T-helper 17 cell (primary cell): ENCODE results near the gene EDEM1. TPM values are rescaled to one million over a fixed set of nuclear protein-coding genes. Genes with fewer than 3 reads are reported as not detected.
A peak's percentile ranks its signal among the peaks of the same experiment; 100 is the strongest.
"Not testable (repeated sequence)": the region's sequence is repeated elsewhere in the genome, so short reads cannot be mapped to it uniquely, and the experiment has no call there.

ENCODE experiments used
- ATAC-seq: fragments of 150-1000 bp; cut with Tn5 transposase; 2 replicates; pipeline ENCODE4 v1.10.0; 2021; ENCODE audit warnings: mild to moderate bottlenecking, moderate library complexity
- DNase-seq, 3 donors: peaks; one replicate each; pipeline versions ENCODE4 v3.0.0 to v3.0.0-alpha.2; 2020 to 2021
- H3K9me3 ChIP-seq: one replicate; pipeline ENCODE4 v1.7.0; 2013; ENCODE audit warnings: low read length, mild to moderate bottlenecking; ENCODE audit not compliant: control insufficient read depth, poor library complexity, severe bottlenecking
- H3K27ac Mint-ChIP-seq: one replicate; pipeline ENCODE4 v1.8.0; 2022; ENCODE audit warnings: mild to moderate bottlenecking, moderate library complexity, mixed read lengths
- H3K27me3 Mint-ChIP-seq: one replicate; pipeline ENCODE4 v1.8.0; 2022; ENCODE audit warnings: mixed read lengths
- H3K36me3 Mint-ChIP-seq: one replicate; pipeline ENCODE4 v1.8.0; 2022; ENCODE audit warnings: low read depth, mixed read lengths
- H3K4me1 Mint-ChIP-seq: one replicate; pipeline ENCODE4 v1.8.0; 2022; ENCODE audit warnings: mild to moderate bottlenecking, mixed read lengths
- H3K4me3 Mint-ChIP-seq: one replicate; pipeline ENCODE4 v1.8.0; 2022; ENCODE audit warnings: mild to moderate bottlenecking, moderate library complexity, mixed read lengths
- total RNA-seq, 4 donors: library from RNA in 2 of 4; stranded (reverse) in 2 of 4; gene quantifications; one replicate each; pipeline ENCODE4 v1.2.3 and lab custom pipeline; 2022 to 2026

EDEM1 gene
- total RNA-seq: 100 to 1,000 TPM; 109 to 111 TPM
- total RNA-seq (lab: John Stamatoyannopoulos, UW): 236 to 271 reads per million in 2 donors

DNA sequence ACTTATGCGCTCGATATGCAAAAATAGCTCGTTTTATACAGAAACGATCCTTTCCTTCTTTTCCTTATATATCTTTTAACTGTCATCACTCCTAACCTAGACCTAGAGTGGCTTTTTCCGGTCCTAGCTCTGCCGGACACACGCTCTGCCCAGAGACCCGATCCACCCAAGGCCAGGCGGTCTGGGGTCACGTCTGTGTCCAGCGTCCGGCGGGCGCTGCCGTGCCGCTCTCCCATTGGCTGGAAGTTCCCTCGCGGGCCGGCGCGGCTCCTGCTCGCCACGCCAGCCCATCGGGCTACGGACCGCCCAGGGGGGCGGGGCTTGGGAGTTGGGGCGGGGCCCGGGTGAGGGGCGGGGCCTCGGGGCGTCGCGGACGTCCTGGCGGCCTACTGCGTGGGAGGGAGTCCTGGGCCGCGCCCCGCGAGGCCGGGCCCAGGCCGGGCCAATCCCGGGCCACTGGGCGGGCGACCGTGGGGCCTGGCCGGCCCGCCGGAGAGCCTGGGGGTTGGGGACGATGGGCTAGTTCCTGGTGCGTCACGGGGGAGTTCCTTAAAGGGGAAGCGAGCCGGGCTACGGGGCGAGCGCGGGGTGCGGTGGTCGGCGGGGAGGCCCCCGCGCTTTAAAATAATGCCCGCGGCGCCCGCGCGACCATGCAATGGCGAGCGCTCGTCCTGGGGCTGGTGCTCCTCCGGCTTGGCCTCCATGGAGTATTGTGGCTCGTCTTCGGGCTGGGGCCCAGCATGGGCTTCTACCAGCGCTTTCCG, at the start of gene EDEM1:
Gene EDEM1 (plus strand): TSS at position 552 of the 764 bp plus-strand sequence. CDS start 99 bp downstream, at position 651.
- no peaks in the 10 kb centered on the region for H3K9me3 ChIP-seq
- no peaks in the 10 kb centered on the region for H3K27me3 Mint-ChIP-seq
- peak within 1 kb of the TSS; percentile 98 for H3K4me3 Mint-ChIP-seq
- DNase-seq: peak; percentile 92 to 95 (median 94)
- ATAC-seq: peak; percentile 91
- H3K4me1 Mint-ChIP-seq: peaks cover 34% of the 10 kb centered on the region
- peak within 1 kb of the TSS; percentile 98 for H3K27ac Mint-ChIP-seq
- H3K36me3 Mint-ChIP-seq: peaks cover 10% of the 10 kb centered on the region

GRCh38 chr3:5138214-5138981, 49.1 kb upstream of the EDEM1 start:
- Mint-ChIP-seq H3K36me3 (peaks cover under 1% of the 10 kb centered on the region), H3K27me3 (no peaks in the 10 kb centered on the region), H3K27ac (peak overlapping the region; percentile 8), H3K4me1 (peaks cover 37% of the 10 kb centered on the region), H3K4me3 (peak overlapping the region; percentile 21)
- no peak for DNase-seq
- ATAC-seq: no peak
- no peaks in the 10 kb centered on the region for H3K9me3 ChIP-seq

GRCh38 chr3:5140230-5140621, 47.3 kb upstream of the EDEM1 start:
- H3K9me3 ChIP-seq: no peaks in the 10 kb centered on the region
- Mint-ChIP-seq H3K4me3 (no peak overlapping the region), H3K27ac (no peak overlapping the region), H3K36me3 (no peaks in the 10 kb centered on the region), H3K4me1 (peaks cover 34% of the 10 kb centered on the region), H3K27me3 (no peaks in the 10 kb centered on the region)
- no peak for DNase-seq
- ATAC-seq: no peak

GRCh38 chr3:5140839-5141238, 46.7 kb upstream of the EDEM1 start:
- Mint-ChIP-seq H3K4me3 (no peak overlapping the region), H3K4me1 (peaks cover 37% of the 10 kb centered on the region), H3K27ac (no peak overlapping the region), H3K27me3 (no peaks in the 10 kb centered on the region), H3K36me3 (no peaks in the 10 kb centered on the region)
- DNase-seq: no peak
- ATAC-seq: no peak
- no peaks in the 10 kb centered on the region for H3K9me3 ChIP-seq

DNA sequence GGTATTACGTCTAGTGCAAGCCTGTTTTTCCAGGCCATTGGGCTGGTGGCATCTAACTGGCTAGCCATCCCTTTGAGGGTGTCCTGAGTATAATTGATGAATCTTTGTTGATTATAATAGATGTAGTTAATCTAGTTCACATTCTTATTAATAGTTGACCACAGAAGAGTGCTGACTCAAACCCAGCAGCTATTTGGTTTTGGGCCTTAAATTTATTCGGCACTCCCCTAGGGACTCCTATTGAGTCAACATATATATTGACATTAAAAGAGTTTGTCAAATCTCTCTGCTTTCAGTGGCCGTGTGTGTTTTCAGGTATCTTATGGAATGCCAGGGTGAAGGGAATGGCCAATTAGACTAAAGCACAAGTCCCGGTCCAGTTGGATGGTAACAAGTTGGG, 45.7 kb upstream of the EDEM1 start:
- no peak for DNase-seq
- no peaks in the 10 kb centered on the region for H3K36me3 Mint-ChIP-seq
- no peaks in the 10 kb centered on the region for H3K27me3 Mint-ChIP-seq
- no peaks in the 10 kb centered on the region for H3K9me3 ChIP-seq
- H3K27ac Mint-ChIP-seq: no peak overlapping the region
- ATAC-seq: no peak
- no peak overlapping the region for H3K4me3 Mint-ChIP-seq
- peaks cover 31% of the 10 kb centered on the region for H3K4me1 Mint-ChIP-seq

DNA sequence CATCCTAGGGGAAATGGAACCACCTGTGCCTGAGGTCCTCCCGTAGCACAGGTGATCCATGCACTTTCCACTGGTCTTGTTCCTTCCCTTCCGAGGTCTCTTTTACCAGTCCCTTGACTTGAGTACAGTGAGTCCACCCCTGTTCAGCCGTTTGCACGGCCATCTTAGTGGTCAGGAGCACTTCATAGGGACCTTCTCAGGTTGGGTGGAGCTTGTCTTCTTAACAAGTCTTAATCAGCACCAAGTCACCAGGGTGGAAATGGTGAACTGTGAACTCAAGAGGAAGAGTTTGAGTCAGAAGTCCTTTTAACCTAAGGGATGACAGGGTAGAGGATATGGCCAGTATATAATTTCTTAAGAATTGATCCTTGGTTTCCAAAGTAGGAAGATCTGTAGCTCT, 44.0 kb upstream of the EDEM1 start:
- H3K4me1 Mint-ChIP-seq: peaks cover 25% of the 10 kb centered on the region
- ATAC-seq (no peak), DNase-seq (no peak)
- no peak overlapping the region for H3K4me3 Mint-ChIP-seq
- H3K27ac Mint-ChIP-seq: no peak overlapping the region
- no peaks in the 10 kb centered on the region for H3K27me3 Mint-ChIP-seq
- H3K36me3 Mint-ChIP-seq: peaks cover 2% of the 10 kb centered on the region
- no peaks in the 10 kb centered on the region for H3K9me3 ChIP-seq

GRCh38 chr3:5144316-5144994, 43.1 kb upstream of the EDEM1 start:
- no peak overlapping the region for H3K27ac Mint-ChIP-seq
- peaks cover 2% of the 10 kb centered on the region for H3K36me3 Mint-ChIP-seq
- no peaks in the 10 kb centered on the region for H3K27me3 Mint-ChIP-seq
- H3K9me3 ChIP-seq: no peaks in the 10 kb centered on the region
- H3K4me3 Mint-ChIP-seq: no peak overlapping the region
- ATAC-seq: no peak
- no peak for DNase-seq
- H3K4me1 Mint-ChIP-seq: peaks cover 27% of the 10 kb centered on the region

DNA sequence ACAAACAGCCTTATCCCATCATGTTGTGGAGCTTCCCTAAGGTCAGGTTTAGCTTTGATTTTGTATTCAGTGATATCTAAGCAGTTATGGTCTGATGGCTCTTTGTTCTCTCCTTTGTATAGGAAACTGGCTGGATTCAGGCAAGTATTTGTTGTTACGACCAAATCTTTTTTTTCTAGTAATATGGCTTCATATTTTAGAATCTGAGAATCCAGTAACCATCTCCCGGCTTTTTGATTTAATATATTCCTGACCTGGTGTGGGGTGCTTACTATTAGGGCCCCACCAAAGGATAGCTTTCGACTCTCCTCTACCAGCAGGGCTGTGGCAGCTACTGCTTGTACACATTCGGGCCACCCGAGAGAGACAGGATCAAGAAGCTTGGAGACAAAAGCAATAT, 42.4 kb upstream of the EDEM1 start:
- no peak overlapping the region for H3K27ac Mint-ChIP-seq
- H3K4me3 Mint-ChIP-seq: no peak overlapping the region
- H3K36me3 Mint-ChIP-seq: peaks cover 2% of the 10 kb centered on the region
- H3K9me3 ChIP-seq: no peaks in the 10 kb centered on the region
- H3K27me3 Mint-ChIP-seq: no peaks in the 10 kb centered on the region
- H3K4me1 Mint-ChIP-seq: peaks cover 26% of the 10 kb centered on the region
- DNase-seq (no peak), ATAC-seq (no peak)

DNA sequence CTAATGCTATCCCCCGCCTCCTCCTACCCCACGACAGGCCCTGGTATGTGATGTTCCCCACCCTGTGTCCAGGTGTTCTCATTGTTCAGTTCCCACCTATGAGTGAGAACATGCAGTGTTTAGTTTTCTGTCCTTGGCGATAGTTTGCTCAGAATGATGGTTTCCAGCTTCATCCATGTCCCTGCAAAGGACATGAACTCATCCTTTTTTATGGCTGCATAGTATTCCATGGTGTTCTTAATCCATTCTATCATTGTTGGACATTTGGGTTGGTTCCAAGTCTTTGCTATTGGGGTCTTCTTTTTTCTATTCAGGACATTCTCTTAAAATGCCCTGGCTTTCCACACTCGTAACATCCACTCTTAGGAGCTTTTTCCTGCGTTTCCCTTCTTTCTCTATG, 40.4 kb upstream of the EDEM1 start:
- H3K36me3 Mint-ChIP-seq, ATAC-seq: not testable (repeated sequence)
- H3K4me1 Mint-ChIP-seq: peaks cover 20% of the 10 kb centered on the region

GRCh38 chr3:5149306-5149880, 38.1 kb upstream of the EDEM1 start:
- H3K4me1 Mint-ChIP-seq: peaks cover 31% of the 10 kb centered on the region
- H3K27me3 Mint-ChIP-seq: no peaks in the 10 kb centered on the region
- ATAC-seq: no peak
- H3K36me3 Mint-ChIP-seq: peaks cover 2% of the 10 kb centered on the region
- DNase-seq: no peak
- no peak overlapping the region for H3K27ac Mint-ChIP-seq
- H3K4me3 Mint-ChIP-seq: no peak overlapping the region
- no peaks in the 10 kb centered on the region for H3K9me3 ChIP-seq

More for the DNA sequence above, 40.4 kb upstream of the EDEM1 start:
- H3K27me3 Mint-ChIP-seq, DNase-seq, H3K4me3 Mint-ChIP-seq, H3K27ac Mint-ChIP-seq, H3K9me3 ChIP-seq: not testable (repeated sequence)

DNA sequence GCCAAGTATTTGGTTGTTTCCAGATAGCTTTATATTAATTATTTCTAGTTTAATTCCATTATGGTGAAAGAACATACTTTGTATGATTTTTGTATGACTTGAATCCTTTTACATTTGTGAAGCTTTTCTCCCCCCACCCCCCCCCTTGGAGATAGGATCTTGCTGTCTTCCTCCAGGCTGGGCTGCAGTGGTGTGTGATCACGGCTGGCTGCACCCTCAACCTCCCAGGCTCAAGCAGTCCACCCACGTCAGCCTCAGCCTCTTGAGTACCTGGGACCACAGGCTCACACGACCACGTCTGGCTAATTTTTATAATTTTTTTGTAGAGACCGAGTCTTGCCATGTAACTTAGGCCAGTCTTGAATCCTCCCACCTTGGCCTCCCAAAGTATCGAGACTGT, 35.9 kb upstream of the EDEM1 start:
- H3K36me3 Mint-ChIP-seq: peaks cover 2% of the 10 kb centered on the region
- no peak for ATAC-seq
- H3K27ac Mint-ChIP-seq: no peak overlapping the region
- no peaks in the 10 kb centered on the region for H3K9me3 ChIP-seq
- H3K27me3 Mint-ChIP-seq: no peaks in the 10 kb centered on the region
- H3K4me3 Mint-ChIP-seq: no peak overlapping the region
- no peak for DNase-seq
- H3K4me1 Mint-ChIP-seq: peaks cover 44% of the 10 kb centered on the region

GRCh38 chr3:5153074-5153473, 34.4 kb upstream of the EDEM1 start:
- H3K27me3 Mint-ChIP-seq: no peaks in the 10 kb centered on the region
- peak overlapping the region; percentile 68 for H3K27ac Mint-ChIP-seq
- H3K9me3 ChIP-seq: no peaks in the 10 kb centered on the region
- no peak for DNase-seq
- no peak for ATAC-seq
- H3K36me3 Mint-ChIP-seq: no peaks in the 10 kb centered on the region
- peaks cover 52% of the 10 kb centered on the region for H3K4me1 Mint-ChIP-seq
- no peak overlapping the region for H3K4me3 Mint-ChIP-seq

DNA sequence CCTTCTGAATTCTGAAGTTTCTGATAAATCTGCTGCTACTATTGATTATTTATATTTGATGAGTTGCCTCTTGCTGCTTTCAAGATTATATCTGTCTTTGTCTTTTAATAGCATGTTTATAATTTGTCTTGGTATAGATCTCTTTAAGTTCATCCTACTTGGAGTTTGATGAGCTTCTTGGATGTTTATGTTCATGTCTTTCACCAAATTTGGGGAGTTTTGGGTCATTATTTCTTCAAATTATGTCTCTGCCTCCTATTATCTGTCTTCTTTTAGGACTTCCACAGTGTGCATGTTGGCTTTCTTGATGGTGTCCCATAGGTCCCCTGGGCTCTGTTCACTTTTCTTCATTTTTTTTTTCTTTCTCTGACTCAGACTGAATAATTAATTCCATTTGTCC, 32.3 kb upstream of the EDEM1 start:
- H3K4me3 Mint-ChIP-seq: no peak overlapping the region
- H3K27ac Mint-ChIP-seq: peak overlapping the region; percentile 6
- peaks cover 42% of the 10 kb centered on the region for H3K4me1 Mint-ChIP-seq
- H3K27me3 Mint-ChIP-seq: no peaks in the 10 kb centered on the region
- ATAC-seq: no peak
- no peaks in the 10 kb centered on the region for H3K9me3 ChIP-seq
- H3K36me3 Mint-ChIP-seq: no peaks in the 10 kb centered on the region
- DNase-seq: no peak
